H1 (cell line): ENCODE data around the gene RNF113B. TPM values are rescaled to one million over a fixed set of nuclear protein-coding genes. Genes with fewer than 3 reads are reported as not detected.
A peak's percentile ranks its signal among the peaks of the same experiment; 100 is the strongest.

ENCODE experiments used
- CTCF ChIA-PET: fragments of 300-600 bp; sonication (Branson Sonifier 250); formaldehyde crosslinking; loops from one replicate; lab custom pipeline; 2021; ENCODE audit not compliant: partially characterized antibody; lab: Charles Lee
- POLR2A ChIA-PET: fragments of 300-600 bp; sonication (Branson Sonifier 250); formaldehyde crosslinking; loops from one replicate; lab custom pipeline; 2021; ENCODE audit warnings: inconsistent platforms; ENCODE audit not compliant: partially characterized antibody; lab: Charles Lee
- DNase-seq, 2 experiments: peaks; one replicate each; pipeline versions ENCODE4 v3.0.0 to v3.0.0-alpha.2; 2010 to 2022; ENCODE audit warnings: low spot score in 2 of 2, low read depth in 1 of 2, mixed read lengths in 1 of 2
- FAIRE-seq: peaks from 2 replicates; lab custom pipeline; 2011; peaks lifted over from hg19 to GRCh38; lab: Jason Lieb, UNC
- H2AFZ ChIP-seq: 2 replicates; pipeline ENCODE4 v1.8.1; 2012; ENCODE audit warnings: low read length, inconsistent platforms
- H2AK5ac ChIP-seq: 2 replicates; pipeline ENCODE4 v1.6.1; 2013; ENCODE audit warnings: low read depth, low read length
- H2BK120ac ChIP-seq: replicated peaks from 2 replicates; pipeline ENCODE3; 2013; ENCODE audit warnings: low read depth, low read length, inconsistent platforms
- H2BK12ac ChIP-seq: 2 replicates; pipeline ENCODE4 v1.6.1; 2013; ENCODE audit warnings: low read depth, low read length
- H2BK15ac ChIP-seq: 2 replicates; pipeline ENCODE4 v1.6.1; 2013; ENCODE audit warnings: low read length
- H2BK20ac ChIP-seq: 2 replicates; pipeline ENCODE4 v1.6.1; 2013; ENCODE audit warnings: low read length
- H2BK5ac ChIP-seq: 2 replicates; pipeline ENCODE4 v1.6.1; 2013; ENCODE audit warnings: low read depth, low read length
- H3K14ac ChIP-seq: 2 replicates; pipeline ENCODE4 v1.6.1; 2013; ENCODE audit warnings: inconsistent platforms; ENCODE audit not compliant: insufficient read length
- H3K18ac ChIP-seq: 2 replicates; pipeline ENCODE4 v1.6.1; 2013; ENCODE audit warnings: low read length; ENCODE audit errors: extremely low read depth
- H3K23ac ChIP-seq: 2 replicates; pipeline ENCODE4 v1.6.1; 2013; ENCODE audit warnings: inconsistent platforms; ENCODE audit not compliant: insufficient read length
- H3K23me2 ChIP-seq: 2 replicates; pipeline ENCODE4 v1.6.1; 2013; ENCODE audit warnings: low read depth, low read length
- H3K27ac ChIP-seq: 2 replicates; pipeline ENCODE4 v1.6.1; 2011; ENCODE audit warnings: low read depth, low read length, inconsistent platforms
- H3K27me3 ChIP-seq, 4 experiments: replicated peaks in 1 of 4; 1 replicate in 1 of 4; 2 replicates in 3 of 4; pipeline versions ENCODE4 v1.6.1 to v1.8.1; 2011 to 2013; ENCODE audit warnings: low read length in 3 of 4, mild to moderate bottlenecking in 3 of 4, inconsistent platforms in 2 of 4, mixed read lengths in 2 of 4, moderate library complexity in 1 of 4; ENCODE audit not compliant: control insufficient read depth in 3 of 4, insufficient read depth in 3 of 4; ENCODE audit errors: extremely low read depth in 1 of 4
- H3K36me3 ChIP-seq, 4 experiments: 2 replicates each; pipeline versions ENCODE4 v1.6.1 to v1.8.1; 2011 to 2013; ENCODE audit warnings: mild to moderate bottlenecking in 4 of 4, low read length in 3 of 4, moderate library complexity in 2 of 4, control low read depth in 1 of 4, inconsistent platforms in 1 of 4; ENCODE audit not compliant: insufficient read depth in 4 of 4, control insufficient read depth in 2 of 4
- H3K4ac ChIP-seq: replicated peaks from 2 replicates; pipeline ENCODE3; 2013; ENCODE audit warnings: low read length, low read depth, mixed read lengths, inconsistent platforms; ENCODE audit not compliant: insufficient read length
- H3K4me1 ChIP-seq, 4 experiments: replicated peaks in 1 of 4; 1 replicate in 1 of 4; 2 replicates in 3 of 4; pipeline versions ENCODE4 v1.6.1 to v1.8.1; 2011 to 2013; ENCODE audit warnings: low read length in 3 of 4, inconsistent platforms in 2 of 4, mixed read lengths in 1 of 4; ENCODE audit not compliant: insufficient read depth in 4 of 4, control insufficient read depth in 3 of 4
- H3K4me2 ChIP-seq, 2 experiments: 2 replicates each; pipeline versions ENCODE4 v1.6.1 to v1.8.1; 2011 to 2013; ENCODE audit warnings: low read depth in 2 of 2, low read length in 2 of 2, control low read depth in 1 of 2, inconsistent platforms in 1 of 2, mild to moderate bottlenecking in 1 of 2; ENCODE audit not compliant: insufficient read depth in 1 of 2
- H3K4me3 ChIP-seq, 4 experiments: fragments of 200-600, 300-600 bp in 1 of 4; sonication (generic), shearing (Covaris generic), sonication (Bioruptor Twin) in 1 of 4; 2 replicates each; pipeline versions ENCODE4 v1.5.1 to v1.8.1; 2011 to 2016; ENCODE audit warnings: low read length in 4 of 4, low read depth in 3 of 4, control low read depth in 2 of 4, inconsistent platforms in 2 of 4, mild to moderate bottlenecking in 2 of 4, mixed read lengths in 1 of 4, moderate library complexity in 1 of 4; ENCODE audit not compliant: insufficient read depth in 2 of 4; ENCODE audit errors: extremely low read depth in 1 of 4
- H3K56ac ChIP-seq: replicated peaks from 2 replicates; pipeline ENCODE3; 2013; ENCODE audit warnings: low read depth, mild to moderate bottlenecking, mixed read lengths, low read length, inconsistent platforms; ENCODE audit not compliant: insufficient read length
- H3K79me1 ChIP-seq: 2 replicates; pipeline ENCODE4 v1.6.1; 2013; ENCODE audit warnings: low read depth, low read length, control low read depth
- H3K79me2 ChIP-seq, 2 experiments: 2 replicates each; pipeline versions ENCODE4 v1.6.1 to v1.8.1; 2012 to 2013; ENCODE audit warnings: low read length in 2 of 2, mild to moderate bottlenecking in 2 of 2, inconsistent platforms in 1 of 2; ENCODE audit not compliant: insufficient read depth in 2 of 2, control insufficient read depth in 1 of 2
- H3K9ac ChIP-seq, 4 experiments: replicated peaks in 1 of 4; 1 replicate in 1 of 4; 2 replicates in 3 of 4; pipeline versions ENCODE4 v1.6.1 to v1.8.1; 2011 to 2013; ENCODE audit warnings: low read depth in 3 of 4, low read length in 3 of 4, control low read depth in 2 of 4, mild to moderate bottlenecking in 2 of 4, moderate library complexity in 2 of 4, inconsistent platforms in 1 of 4; ENCODE audit errors: extremely low read depth in 1 of 4
- H3K9me3 ChIP-seq, 2 experiments: 2 replicates each; pipeline versions ENCODE4 v1.6.1 to v1.8.1; 2012 to 2013; ENCODE audit warnings: mild to moderate bottlenecking in 2 of 2, moderate library complexity in 2 of 2, control low read depth in 1 of 2, inconsistent platforms in 1 of 2, low read depth in 1 of 2, low read length in 1 of 2, mixed read lengths in 1 of 2; ENCODE audit not compliant: insufficient read depth in 2 of 2
- H4K20me1 ChIP-seq, 2 experiments: replicated peaks in 1 of 2; 2 replicates each; pipeline versions ENCODE3 to v1.8.1; 2011 to 2013; ENCODE audit warnings: inconsistent platforms in 2 of 2, low read length in 2 of 2, mild to moderate bottlenecking in 1 of 2; ENCODE audit not compliant: insufficient read depth in 2 of 2, control insufficient read depth in 1 of 2
- H4K5ac ChIP-seq: 2 replicates; pipeline ENCODE4 v1.6.1; 2013; ENCODE audit warnings: low read length, low read depth, mixed read lengths, inconsistent platforms; ENCODE audit not compliant: insufficient read length
- H4K8ac ChIP-seq: 2 replicates; pipeline ENCODE4 v1.8.0; 2013; ENCODE audit warnings: mild to moderate bottlenecking, moderate library complexity, low read length, inconsistent platforms; ENCODE audit not compliant: insufficient read depth; ENCODE audit errors: extremely low read depth
- H4K91ac ChIP-seq: replicated peaks from 2 replicates; pipeline ENCODE3; 2013; ENCODE audit warnings: low read length, mixed read lengths, inconsistent platforms; ENCODE audit not compliant: insufficient read length
- ASH2L ChIP-seq: fragments of 200-600, 300-600 bp; sonication (generic); IDR thresholded peaks from one replicate; pipeline ENCODE4 v1.7.1; 2017; ENCODE audit warnings: low read length
- CEBPB ChIP-seq: IDR thresholded peaks from 2 replicates; pipeline ENCODE4 v1.6.1; 2012; ENCODE audit warnings: low read depth, low read length
- HDAC2 ChIP-seq, 2 experiments: fragments of 300-600 bp in 1 of 2; sonication (generic) in 1 of 2; IDR thresholded peaks; 2 replicates each; pipeline ENCODE4 v1.6.1; 2011 to 2012; ENCODE audit warnings: low read depth in 2 of 2, low read length in 2 of 2, mild to moderate bottlenecking in 2 of 2, moderate library complexity in 2 of 2, borderline replicate concordance in 1 of 2, inconsistent platforms in 1 of 2
- KDM4A ChIP-seq: IDR thresholded peaks from one replicate; pipeline ENCODE4 v1.7.1; 2012; ENCODE audit warnings: low read depth, mild to moderate bottlenecking, moderate library complexity, low read length, inconsistent platforms; ENCODE audit not compliant: severe bottlenecking
- PHF8 ChIP-seq: fragments of 200-600 bp; sonication (generic); conservative IDR thresholded peaks from 2 replicates; pipeline ENCODE4 v1.7.1; 2012; ENCODE audit warnings: low read depth, mild to moderate bottlenecking, inconsistent platforms, low read length, moderate library complexity
- POU5F1 ChIP-seq: IDR thresholded peaks from 2 replicates; pipeline ENCODE4 v1.6.1; 2011; ENCODE audit warnings: low read depth, mild to moderate bottlenecking, low read length, moderate library complexity
- RBBP5 ChIP-seq: IDR thresholded peaks from 2 replicates; pipeline ENCODE4 v1.7.1; 2012; ENCODE audit warnings: low read depth, mild to moderate bottlenecking, inconsistent platforms, low read length, moderate library complexity, borderline replicate concordance
- SAP30 ChIP-seq: fragments of 300-600 bp; sonication (generic); IDR thresholded peaks from 2 replicates; pipeline ENCODE4 v1.7.1; 2012; ENCODE audit warnings: low read length, moderate library complexity, mild to moderate bottlenecking, inconsistent platforms; ENCODE audit not compliant: insufficient read depth, insufficient replicate concordance
- SIN3A ChIP-seq, 2 experiments: IDR thresholded peaks in 1 of 2; conservative IDR thresholded peaks in 1 of 2; 2 replicates each; pipeline ENCODE4 v1.6.1; 2011 to 2012; ENCODE audit warnings: low read length in 2 of 2, improper control_type of control experiment in 1 of 2, low read depth in 1 of 2, mild to moderate bottlenecking in 1 of 2
- SUZ12 ChIP-seq: fragments of 200-600 bp; sonication (generic); IDR thresholded peaks from 2 replicates; pipeline ENCODE4 v1.6.1; 2012; ENCODE audit warnings: mild to moderate bottlenecking, inconsistent platforms, low read length, moderate library complexity, mixed read lengths
- TAF1 ChIP-seq: IDR thresholded peaks from 2 replicates; pipeline ENCODE4 v1.6.1; 2011; ENCODE audit warnings: mild to moderate bottlenecking, low read depth, low read length
- WGBS, 2 experiments: shearing (Covaris generic) in 1 of 2; methylation state at CpG; one replicate each; pipeline versions ENCODE4 v1.1.6 to v1.1.7; 2013 to 2015; ENCODE audit warnings: low lambda C conversion rate in 2 of 2, mixed read lengths in 2 of 2, inconsistent platforms in 1 of 2, low coverage in 1 of 2, missing lambda C conversion rate in 1 of 2; ENCODE audit not compliant: insufficient replicate concordance in 2 of 2, insufficient coverage in 1 of 2, insufficient read length in 1 of 2; ENCODE audit errors: extremely low coverage in 1 of 2, missing lambda C conversion rate in 1 of 2; 5-methylcytosine and 5-hydroxymethylcytosine counted together
- polyA plus RNA-seq, 7 experiments: library from polyadenylated mRNA; depleted of rRNA in 3 of 7; stranded (reverse) in 5 of 7; unstranded in 2 of 7; fragments of >200 nt in 5 of 7; fragments of 200-250 nt in 2 of 7; gene quantifications; 1 replicate in 5 of 7; 2 replicates in 1 of 7; 4 replicates in 1 of 7; pipeline versions ENCODE4 v1.2.1 to v1.2.3, GENCODE V29; 2011 to 2013; ENCODE audit warnings: missing spikeins in 2 of 7, mixed read lengths in 2 of 7
- total RNA-seq: library from RNA; stranded (reverse); fragmentation: NEBNext Ultra II Directional; extraction: Animal tissue kit (Norgen Biotek cat#: 25700); gene quantifications from 2 replicates; pipeline ENCODE4 v1.2.1, GENCODE V29; 2021

Gene RNF113B
- total and polyA plus RNA-seq, 2 of the 8 experiments (the other 6 are each of a cell fraction or from before 2014, with no cell fraction given) = not detected

DNA sequence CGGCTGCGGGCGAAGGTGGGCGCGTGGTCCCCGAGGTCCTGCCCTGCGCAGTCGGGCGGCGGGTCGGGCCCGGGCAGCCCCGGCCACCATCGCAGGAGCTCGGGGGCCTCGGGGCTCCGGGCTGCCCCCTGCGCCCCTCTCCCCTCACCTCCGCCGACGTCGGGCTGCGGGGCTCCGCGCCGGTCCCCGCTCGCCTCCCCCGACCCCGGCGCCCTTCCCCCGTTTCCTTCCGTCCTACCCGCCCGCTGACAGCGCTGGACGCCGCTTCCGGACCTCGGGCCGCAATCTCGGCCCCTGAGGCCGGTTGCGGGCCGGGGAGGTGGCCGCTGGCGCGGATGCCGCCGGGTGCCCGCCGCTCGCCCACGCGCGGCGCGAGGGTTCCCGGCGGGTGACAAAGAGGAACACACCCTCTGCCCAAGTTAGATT, 33.5 kb downstream of the RNF113B start:
- Histone ChIP-seq H3K9ac (peak overlapping the region in 3 of 4 experiments; percentile 38 to 75 (median 57); a peak in 4 of 7 replicates), H3K4me2 (peak overlapping the region; percentile 77 to 79), H3K56ac (no peak overlapping the region), H2BK20ac (no peak overlapping the region), H3K4me3 (peak overlapping the region; percentile 58 to 99 (median 77)), H3K27ac (no peak overlapping the region; the same call in 1 of the 2 replicates), H3K27me3 (peaks cover 0 to 12% (median 8%) of the 10 kb centered on the region in 4 experiments; a peak in 5 of 7 replicates), H2AFZ (no peak overlapping the region), H3K9me3 (no peaks in the 10 kb centered on the region), H3K79me2 (peaks cover 0 to 47% of the 10 kb centered on the region in 2 experiments; a peak in 2 of 4 replicates), H3K14ac (no peak overlapping the region), H3K36me3 (no peaks in the 10 kb centered on the region), H2BK12ac (no peak overlapping the region), H3K23me2 (peaks cover 16% of the 10 kb centered on the region), H3K4ac (no peak overlapping the region), H4K8ac (no peak overlapping the region; the same call in 1 of the 2 replicates), H3K79me1 (no peaks in the 10 kb centered on the region; the same call in none of the 2 replicates), H2BK15ac (no peak overlapping the region), H2BK5ac (no peak overlapping the region), H3K4me1 (peaks cover 9 to 22% (median 16%) of the 10 kb centered on the region in 4 experiments), H4K91ac (no peak overlapping the region), H2AK5ac (no peak overlapping the region), H3K18ac (no peak overlapping the region; the same call in 1 of the 2 replicates), H4K5ac (no peak overlapping the region), H3K23ac (no peak overlapping the region), H4K20me1 (peaks cover 2 to 5% of the 10 kb centered on the region in 2 experiments), H2BK120ac (no peak overlapping the region)
- POLR2A ChIA-PET = interaction anchor here (0.8 to 1.2 kb wide), 2 partner anchors 13 to 118 kb away, joined by 3 read pairs; no protein-coding TSS in a partner anchor
- CTCF ChIA-PET = interaction anchor here (1.6 kb wide), 1 partner anchor 110 kb away, joined by 4 read pairs; no protein-coding TSS in a partner anchor
- FAIRE-seq = no peak
- 0% methylated on average over 23 of the region's 60 CpGs; no CpG with 5 or more reads in 1 of the 2 experiments for WGBS, 2 experiments
- DNase-seq = no peak
- TF ChIP-seq SUZ12 = 0 out of 2 replicates have a peak, but pooled peaks have one; percentile 1
- no peak for TF ChIP-seq CEBPB
- TF ChIP-seq HDAC2 (IDR thresholded peaks at IDR 0.05; ENCODE audit: borderline replicate concordance in 1 of 2, low read depth in 2 of 2, low read length in 2 of 2) = 0 out of 4 replicates have a peak, but pooled peaks of 1 of the 2 experiments have one; percentile 76
- peak; percentile 35 for TF ChIP-seq ASH2L
- peak; percentile 8; the same call in 1 of the 2 replicates for TF ChIP-seq TAF1
- TF ChIP-seq POU5F1 = no peak
- 0 out of 4 replicates have a peak, but pooled peaks of 1 of the 2 experiments have one; percentile 35 for TF ChIP-seq SIN3A (conservative IDR thresholded peaks at IDR 0.05 in 1 of 2, IDR thresholded peaks at IDR 0.05 in 1 of 2; ENCODE audit: low read depth in 1 of 2, low read length in 2 of 2)
- TF ChIP-seq RBBP5 = peak; percentile 54; the same call in 1 of the 2 replicates
- TF ChIP-seq PHF8 = peak; percentile 27; the same call in 1 of the 2 replicates
- TF ChIP-seq SAP30 = no peak
- TF ChIP-seq KDM4A = peak; percentile 73
